GM19193 (cell line): ENCODE measurements around the gene FUT3.

Source experiments
- POLR2A ChIP-seq: IDR thresholded peaks from 4 replicates; pipeline ENCODE4 v1.6.1; 2011; ENCODE audit not compliant: insufficient read depth, insufficient read length; ENCODE audit errors: extremely low read depth

Gene FUT3

GRCh38 chr19:5890099-5890498, 38.9 kb upstream of the FUT3 start:
- no peak for TF ChIP-seq POLR2A

DNA sequence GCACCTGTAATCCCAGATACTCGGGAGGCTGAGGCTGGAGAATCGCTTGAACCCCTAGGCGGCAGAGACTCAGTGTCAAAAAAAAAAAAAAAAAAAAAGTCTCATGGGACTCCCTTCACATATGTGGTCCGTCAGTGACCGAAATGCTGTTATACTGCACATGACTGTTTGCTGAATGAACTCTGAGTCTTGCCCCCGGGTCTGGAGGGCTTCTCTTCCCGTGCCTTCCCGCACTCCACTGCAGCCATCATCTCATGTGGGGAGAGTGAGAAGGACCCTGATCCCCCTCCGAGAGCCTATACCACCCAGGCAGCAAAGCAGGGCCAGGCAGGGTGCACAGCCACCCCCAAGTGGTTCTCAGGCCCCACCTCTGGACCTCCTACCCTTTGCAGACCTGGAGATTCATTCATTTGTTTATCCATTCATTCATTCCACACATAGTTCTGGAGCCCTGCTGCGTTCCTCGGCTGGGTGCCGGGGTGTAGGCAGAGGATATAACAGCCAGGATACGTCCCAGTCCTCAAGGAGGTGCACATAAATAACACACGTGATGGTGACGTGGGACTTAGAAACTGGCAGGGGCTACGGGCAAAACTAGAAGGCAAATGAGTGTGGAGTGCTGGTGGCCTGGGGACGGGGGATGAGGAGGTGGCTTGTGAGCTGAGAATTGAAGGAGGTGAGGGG, 38.2 kb upstream of the FUT3 start:
- no peak for TF ChIP-seq POLR2A

DNA sequence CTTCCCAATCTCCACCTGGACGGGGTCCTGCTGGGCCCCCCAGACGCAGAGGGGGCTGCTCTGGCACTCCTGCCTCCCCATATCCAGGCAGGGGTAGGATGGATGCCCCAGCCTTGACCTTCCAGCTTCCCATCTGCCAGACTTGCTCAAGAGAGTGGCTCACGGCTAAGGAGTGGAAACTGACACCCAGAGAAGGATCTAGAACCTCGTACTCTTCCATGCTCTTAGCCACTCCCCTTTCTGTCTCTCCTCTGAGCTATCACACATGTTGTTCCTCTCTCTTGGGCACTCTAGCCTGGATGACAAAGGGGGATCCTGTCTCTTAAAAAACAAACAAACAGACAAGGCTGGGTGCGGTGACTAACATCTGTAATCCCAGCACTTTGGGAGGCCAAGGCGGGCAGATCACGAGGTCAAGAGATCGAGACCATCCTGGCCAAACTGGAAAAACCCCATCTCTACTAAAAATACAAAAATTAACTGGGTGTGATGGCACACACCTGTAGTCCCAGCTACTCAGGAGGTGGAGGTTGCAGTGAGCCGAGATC, 31.2 kb upstream of the FUT3 start:
- TF ChIP-seq POLR2A: no peak

GRCh38 chr19:5881543-5882299, 30.5 kb upstream of the FUT3 start:
- no peak for TF ChIP-seq POLR2A

GRCh38 chr19:5880604-5881078, 29.4 kb upstream of the FUT3 start:
- TF ChIP-seq POLR2A: no peak

- TF ChIP-seq POLR2A: no peak
These were observed 28.9 kb upstream of the FUT3 start for GRCh38 chr19:5880196-5880595.

DNA sequence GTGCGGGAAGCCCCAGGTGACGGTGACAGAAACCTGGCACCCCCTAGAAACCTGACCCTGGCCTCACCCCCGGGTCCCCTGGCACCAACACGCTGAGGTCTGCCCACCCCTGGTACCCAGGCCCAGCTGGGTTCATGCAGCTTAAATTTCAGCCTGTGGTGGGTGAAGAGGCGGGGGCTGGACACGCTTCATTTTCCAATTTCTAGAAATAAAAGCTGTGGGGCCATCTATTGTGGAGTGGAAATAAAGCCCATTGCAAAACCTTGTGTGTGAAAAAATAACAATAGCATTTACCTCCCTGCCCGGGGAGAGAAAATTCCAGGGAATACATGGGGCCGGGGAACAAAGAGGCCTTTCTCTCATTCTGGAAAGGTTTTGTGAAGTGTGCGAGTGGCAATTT, 26.6 kb upstream of the FUT3 start:
- TF ChIP-seq POLR2A: no peak

GRCh38 chr19:5877427-5877826, 26.2 kb upstream of the FUT3 start:
- TF ChIP-seq POLR2A: no peak

DNA sequence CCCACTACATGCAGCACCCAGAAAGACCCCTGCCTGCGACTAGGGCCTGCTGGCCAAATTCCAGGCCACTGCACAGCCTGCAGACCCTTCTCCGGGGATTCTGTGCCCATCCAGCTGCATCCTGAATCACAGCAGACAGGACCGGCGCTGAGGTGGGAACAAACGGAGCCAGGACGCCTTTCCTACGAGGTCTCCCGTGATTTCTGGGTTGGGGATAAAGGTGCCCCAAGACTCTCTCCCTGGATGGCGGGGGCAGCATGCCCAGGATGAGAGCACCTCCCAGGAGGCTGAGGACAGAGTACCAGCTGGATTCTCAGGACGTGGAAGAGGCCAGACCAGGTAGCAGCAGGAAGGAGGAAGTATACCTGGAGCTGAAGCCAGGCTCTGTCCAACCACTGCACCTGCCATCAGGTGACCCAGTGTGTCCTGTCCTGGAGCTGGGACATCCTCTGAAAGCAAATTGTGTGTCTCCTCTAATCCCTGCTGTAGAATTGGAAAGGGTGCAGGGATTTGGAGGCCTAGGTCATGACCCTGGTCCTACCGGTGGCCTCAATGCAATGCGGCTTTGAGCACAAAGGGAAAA, 22.5 kb upstream of the FUT3 start:
- no peak for TF ChIP-seq POLR2A

DNA sequence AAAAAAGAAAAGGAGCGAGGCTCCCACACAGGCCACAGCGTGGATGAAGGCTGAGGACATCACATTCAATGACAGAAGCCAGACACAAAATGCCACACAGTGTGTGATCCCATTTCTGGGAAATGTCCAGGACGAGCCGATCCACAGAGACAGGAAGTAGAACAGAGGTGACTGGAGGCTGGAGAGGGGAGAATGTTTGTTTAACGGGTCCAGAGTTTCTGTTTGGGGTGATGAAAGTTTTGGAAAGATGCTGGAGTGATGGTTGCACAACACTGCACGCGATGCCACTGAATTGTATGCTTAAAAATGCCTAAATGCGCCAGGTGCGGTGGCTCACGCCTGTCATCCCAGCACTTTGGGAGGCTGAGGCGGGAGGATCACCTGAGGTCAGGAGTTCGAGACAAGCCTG, 19.7 kb upstream of the FUT3 start:
- no peak for TF ChIP-seq POLR2A

DNA sequence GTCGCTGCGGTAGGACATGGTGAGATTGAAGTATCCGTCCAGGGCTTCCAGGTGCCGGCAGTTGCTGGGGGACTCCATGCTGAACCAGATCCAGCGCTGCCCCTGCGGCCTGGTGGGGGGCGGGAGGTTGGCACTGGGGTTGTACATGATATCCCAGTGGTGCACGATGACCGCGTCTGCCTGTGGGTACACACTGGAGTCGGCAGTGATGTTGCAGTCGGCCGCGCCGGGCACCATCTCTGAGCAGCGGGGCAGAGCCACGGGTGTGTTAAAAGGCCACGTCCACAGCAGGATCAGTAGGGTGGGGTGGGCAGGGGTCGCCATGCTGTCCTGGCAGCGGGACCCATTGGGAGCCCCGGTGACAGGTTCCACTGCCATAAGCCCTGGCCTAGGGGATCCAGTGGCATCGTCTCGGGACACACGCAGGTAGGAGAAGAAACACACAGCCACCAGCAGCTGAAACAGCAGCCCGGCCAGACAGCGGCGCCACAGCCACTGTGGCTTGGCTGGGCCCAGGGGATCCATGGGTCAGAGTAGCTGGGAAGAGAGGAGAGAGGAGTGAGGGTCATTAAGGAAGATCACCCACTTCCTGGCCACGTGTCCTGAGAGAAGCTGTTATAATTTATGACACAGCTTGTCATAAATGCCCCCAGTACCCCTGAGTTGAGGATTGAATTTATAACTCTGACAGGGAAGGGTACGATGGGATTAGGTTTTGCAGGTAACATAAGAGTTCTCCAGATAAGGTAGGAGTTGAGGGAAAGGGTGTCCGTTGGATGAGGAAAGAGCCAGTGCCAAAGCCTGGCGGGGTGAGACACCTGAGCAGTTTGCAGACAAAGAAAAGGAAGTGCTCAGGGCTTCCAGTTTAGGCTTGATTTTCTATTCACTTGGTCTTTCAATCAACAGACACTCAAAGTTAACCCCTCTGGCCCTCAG, 16.2 kb upstream of the FUT3 start:
- TF ChIP-seq POLR2A: no peak

GRCh38 chr19:5865772-5866171, 14.5 kb upstream of the FUT3 start:
- no peak for TF ChIP-seq POLR2A

DNA sequence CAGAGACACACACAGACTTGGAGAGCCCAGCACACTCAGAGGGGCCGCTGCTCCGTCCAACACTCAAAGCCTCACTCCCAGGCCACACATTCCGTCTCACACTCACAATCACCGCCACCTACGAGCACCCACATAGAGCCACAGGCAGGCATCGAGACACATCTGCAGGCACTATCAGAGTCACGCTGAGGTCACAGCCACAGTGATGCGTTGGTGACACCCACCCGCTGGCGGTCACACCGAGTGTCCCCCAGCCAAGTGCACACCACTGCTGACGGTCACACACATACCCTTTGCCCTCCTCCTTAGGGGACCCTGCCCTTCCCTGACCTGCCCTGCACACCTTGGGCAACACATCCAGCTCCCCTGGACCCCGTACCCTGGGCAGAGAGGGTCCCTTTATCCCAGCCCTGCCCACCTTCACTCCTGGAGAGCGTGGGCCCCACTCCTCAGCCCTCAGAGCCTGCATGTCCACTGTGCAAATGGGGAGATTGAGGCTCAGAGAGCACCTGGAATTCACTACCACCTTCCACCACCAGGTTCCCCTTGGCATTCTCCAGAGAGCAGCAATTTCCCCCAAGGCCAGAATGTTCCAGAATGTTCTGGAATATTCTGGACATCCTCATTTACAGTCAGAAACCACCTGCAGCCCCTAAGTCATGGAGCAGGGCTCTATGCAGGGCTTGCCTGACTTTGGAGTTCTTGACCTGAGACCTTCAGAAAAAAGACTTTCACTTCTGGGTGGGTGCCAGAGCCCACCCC, 13.7 kb upstream of the FUT3 start:
- TF ChIP-seq POLR2A: no peak
